Activated CD8-positive, alpha-beta memory T cell treated with anti-CD3 and anti-CD28 coated beads, Interleukin-2, amount 50 U/mL, for 1 hour (primary cell): ENCODE measurements around the gene SYNPR.
"Not testable (repeated sequence)": the region's sequence is repeated elsewhere in the genome, so short reads cannot be mapped to it uniquely, and the experiment has no call there.

Source experiments
- DNase-seq: peaks from one replicate; pipeline ENCODE4 v3.0.0-alpha.2; 2020; ENCODE audit errors: extremely low read depth

The SYNPR gene

GRCh38 chr3:63278171-63279004 is at the start of gene SYNPR:
SYNPR (plus strand) TSS chr3:63278308.
- DNase-seq = no peak

- no peak for DNase-seq
Observed at GRCh38 chr3:63228677-63229076, 49.4 kb upstream of the SYNPR start.

GRCh38 chr3:63230146-63230545 is 48.0 kb upstream of the SYNPR start:
- DNase-seq = no peak

- no peak for DNase-seq
Observed at GRCh38 chr3:63231643-63232042, 46.5 kb upstream of the SYNPR start.

GRCh38 chr3:63232764-63233396 is 45.2 kb upstream of the SYNPR start:
- DNase-seq = no peak

- no peak for DNase-seq
Observed at GRCh38 chr3:63240381-63240902, 37.7 kb upstream of the SYNPR start.

- DNase-seq = no peak
Observed at GRCh38 chr3:63242124-63242523, 36.0 kb upstream of the SYNPR start.

GRCh38 chr3:63244486-63244885 is 33.6 kb upstream of the SYNPR start:
- DNase-seq = no peak

GRCh38 chr3:63245726-63246241 is 32.3 kb upstream of the SYNPR start:
- no peak for DNase-seq

GRCh38 chr3:63248015-63248414 is 30.1 kb upstream of the SYNPR start:
- DNase-seq = no peak

GRCh38 chr3:63251499-63251898 is 26.6 kb upstream of the SYNPR start:
- no peak for DNase-seq

- not testable (repeated sequence) for DNase-seq
Observed at GRCh38 chr3:63255819-63256218, 22.3 kb upstream of the SYNPR start.

- DNase-seq = no peak
Observed at GRCh38 chr3:63264716-63265115, 13.4 kb upstream of the SYNPR start.

GRCh38 chr3:63274359-63274758 is 3.7 kb upstream of the SYNPR start:
- no peak for DNase-seq

- no peak for DNase-seq
Observed at GRCh38 chr3:63279005-63279841, 1.1 kb downstream of the SYNPR start.

GRCh38 chr3:63287610-63288009 is 9.5 kb downstream of the SYNPR start:
- no peak for DNase-seq

GRCh38 chr3:63290686-63291085 is 12.6 kb downstream of the SYNPR start:
- DNase-seq = no peak

GRCh38 chr3:63294332-63294731 is 16.2 kb downstream of the SYNPR start:
- no peak for DNase-seq

GRCh38 chr3:63295356-63295755 is 17.2 kb downstream of the SYNPR start:
- no peak for DNase-seq

- DNase-seq = no peak
Observed at GRCh38 chr3:63295806-63296205, 17.7 kb downstream of the SYNPR start.

- DNase-seq = no peak
Observed at GRCh38 chr3:63296249-63296648, 18.1 kb downstream of the SYNPR start.

GRCh38 chr3:63303238-63303637 is 25.1 kb downstream of the SYNPR start:
- no peak for DNase-seq
